Stimulated activated CD8-positive, alpha-beta memory T cell treated with anti-CD3 and anti-CD28 coated beads, Interleukin-4, amount 100 ng/mL, for 24 hours (primary cell): ENCODE measurements around the gene MYO7B.

Experiments used
- DNase-seq: peaks from one replicate; pipeline ENCODE4 v3.0.0-alpha.2; 2020; ENCODE audit warnings: low read depth

MYO7B gene

GRCh38 chr2:127574656-127575055 lies 39.2 kb downstream of the MYO7B start:
- DNase-seq, result no peak

- no peak for DNase-seq
Observed at GRCh38 chr2:127575185-127575765, 39.8 kb downstream of the MYO7B start.

- no peak for DNase-seq
Observed at GRCh38 chr2:127575941-127576432, 40.5 kb downstream of the MYO7B start.

- no peak for DNase-seq
Observed at GRCh38 chr2:127576433-127577207, 41.1 kb downstream of the MYO7B start.

GRCh38 chr2:127577208-127577475 lies 41.7 kb downstream of the MYO7B start:
- DNase-seq, result no peak

GRCh38 chr2:127577503-127577902 lies 42.0 kb downstream of the MYO7B start:
- DNase-seq, result no peak

GRCh38 chr2:127577973-127578372 lies 42.5 kb downstream of the MYO7B start:
- no peak for DNase-seq

GRCh38 chr2:127578411-127578810 lies 42.9 kb downstream of the MYO7B start:
- no peak for DNase-seq

GRCh38 chr2:127579231-127579630 lies 43.7 kb downstream of the MYO7B start:
- no peak for DNase-seq

GRCh38 chr2:127580167-127581049 lies 44.9 kb downstream of the MYO7B start:
- DNase-seq, result no peak

- DNase-seq, result no peak
Observed at GRCh38 chr2:127581050-127581345, 45.5 kb downstream of the MYO7B start.

- no peak for DNase-seq
Observed at GRCh38 chr2:127581516-127582490, 46.3 kb downstream of the MYO7B start.

GRCh38 chr2:127582863-127583861 lies 47.7 kb downstream of the MYO7B start:
- no peak for DNase-seq

GRCh38 chr2:127584047-127584446 lies 48.6 kb downstream of the MYO7B start:
- DNase-seq, result no peak

- DNase-seq, result no peak
Observed at GRCh38 chr2:127584516-127585033, 49.1 kb downstream of the MYO7B start.

GRCh38 chr2:127585270-127585807 lies 49.9 kb downstream of the MYO7B start:
- DNase-seq, result no peak

- DNase-seq, result no peak
Observed at GRCh38 chr2:127586136-127586535, 50.7 kb downstream of the MYO7B start.

GRCh38 chr2:127586746-127587295 lies 51.3 kb downstream of the MYO7B start:
- DNase-seq, result no peak

- DNase-seq, result no peak
Observed at GRCh38 chr2:127588241-127588640, 52.8 kb downstream of the MYO7B start.

- no peak for DNase-seq
Observed at GRCh38 chr2:127589358-127589757, 53.9 kb downstream of the MYO7B start.
